Stimulated activated CD8-positive, alpha-beta memory T cell treated with anti-CD3 and anti-CD28 coated beads, Interleukin-4, amount 100 ng/mL, for 24 hours (primary cell): ENCODE results near the gene VPS37C.

Experiments used
- DNase-seq: peaks from one replicate; pipeline ENCODE4 v3.0.0-alpha.2; 2020; ENCODE audit warnings: low read depth

Gene VPS37C

DNA sequence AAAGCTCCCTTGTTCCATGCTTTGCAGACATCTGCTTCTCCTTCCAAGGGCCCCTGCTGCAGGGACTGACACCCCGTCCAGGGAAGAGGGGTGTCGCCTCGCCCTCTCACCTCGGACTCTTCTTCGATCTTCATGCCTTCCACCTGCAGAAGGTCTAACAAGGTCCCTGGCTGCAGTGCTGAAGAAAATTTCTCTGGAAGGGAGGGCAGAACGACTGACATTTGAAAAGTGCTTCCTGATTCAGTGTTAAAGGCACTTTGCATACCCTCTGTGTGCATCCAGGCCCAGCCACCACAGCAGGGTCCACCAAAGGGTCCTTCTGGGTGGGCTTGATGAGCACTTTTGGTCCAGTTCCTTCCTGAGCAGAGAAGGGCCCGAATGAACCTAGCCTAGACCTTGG is 28.1 kb downstream of the VPS37C start:
- DNase-seq, result no peak

DNA sequence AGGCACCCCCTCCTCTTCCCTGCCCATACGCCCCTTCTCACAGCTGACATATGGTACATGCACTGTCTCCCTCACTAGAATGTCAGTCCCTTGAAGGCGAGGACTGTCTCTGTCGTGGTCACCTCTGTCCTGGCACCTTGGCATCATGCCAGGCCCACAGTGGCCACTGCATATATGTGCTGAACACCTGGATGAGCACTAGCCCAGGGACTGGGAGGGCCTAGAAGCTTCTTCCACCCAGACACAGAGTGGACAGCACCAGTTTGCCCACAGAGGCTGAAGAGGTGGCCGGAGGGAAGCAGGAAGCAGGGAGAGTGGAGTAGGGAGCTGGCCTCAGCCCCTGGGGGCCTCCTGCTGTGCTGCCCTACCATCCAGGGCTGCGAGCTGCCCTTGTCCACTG is 28.6 kb downstream of the VPS37C start:
- no peak for DNase-seq

DNA sequence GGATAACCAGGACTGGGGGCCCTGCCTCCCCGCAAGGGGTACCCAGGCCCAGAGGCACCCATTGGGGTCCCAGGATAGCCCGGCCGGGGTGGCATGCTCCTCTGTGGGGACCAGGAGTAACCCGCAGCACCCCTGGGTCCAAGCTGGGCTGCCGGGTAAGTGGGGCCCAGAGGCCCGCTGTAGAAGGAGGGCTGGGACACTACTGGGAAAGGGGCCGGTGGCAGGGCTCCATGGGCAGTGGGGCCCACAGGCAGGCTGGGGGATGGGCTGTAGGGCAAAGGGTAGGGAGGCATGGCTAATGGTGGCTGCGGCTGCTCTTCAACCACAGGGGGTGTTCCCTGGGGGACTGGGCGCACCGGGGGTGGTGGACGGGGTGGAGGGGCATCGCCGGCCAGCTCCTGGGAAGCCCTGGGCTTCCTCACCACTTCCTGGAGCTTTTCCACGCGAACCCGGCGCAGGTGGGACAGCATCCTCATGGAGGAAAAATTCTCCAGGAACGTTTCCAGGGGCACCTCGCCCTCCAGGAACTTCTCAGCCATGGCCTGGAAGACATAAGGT is 29.1 kb downstream of the VPS37C start:
- DNase-seq, result no peak

DNA sequence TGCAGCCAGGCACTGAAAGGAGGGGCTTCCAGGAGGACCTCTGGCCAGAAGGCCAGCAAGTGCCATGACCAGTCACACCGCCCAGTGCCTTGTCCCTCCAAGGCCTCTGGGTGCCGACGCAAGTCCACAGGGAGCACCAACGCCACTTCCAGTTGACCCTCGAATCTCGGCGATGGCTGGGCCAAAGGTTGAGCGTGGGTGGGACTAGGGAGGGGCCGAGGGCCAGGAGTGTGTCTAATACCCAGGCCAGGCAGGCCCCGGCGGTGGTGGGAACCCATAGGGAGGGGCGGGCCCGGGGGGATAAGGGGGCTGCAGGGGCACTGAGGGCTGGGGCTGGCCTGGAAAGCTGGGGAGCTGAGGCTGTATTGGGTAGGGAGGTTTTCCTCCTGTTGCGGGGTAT is 29.6 kb downstream of the VPS37C start:
- no peak for DNase-seq

DNA sequence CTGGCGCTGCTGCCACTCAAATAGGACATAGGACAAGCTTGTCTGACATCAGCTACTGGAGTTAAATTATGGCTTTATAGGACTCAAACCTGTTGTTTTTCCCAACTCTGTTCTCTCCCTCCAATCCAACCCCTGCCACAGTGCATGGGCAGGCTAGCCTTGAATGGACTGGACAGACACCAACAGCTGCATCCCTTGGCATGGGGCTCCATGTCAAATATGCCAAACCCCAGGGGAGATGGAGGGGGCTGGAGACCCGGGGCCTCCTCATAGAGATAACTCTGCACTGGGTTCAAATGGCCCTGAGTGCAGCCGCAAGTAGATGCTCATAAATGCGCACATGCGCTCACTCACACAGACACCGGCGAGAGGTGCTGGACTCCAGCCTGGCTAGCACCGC is 30.0 kb downstream of the VPS37C start:
- no peak for DNase-seq

DNA sequence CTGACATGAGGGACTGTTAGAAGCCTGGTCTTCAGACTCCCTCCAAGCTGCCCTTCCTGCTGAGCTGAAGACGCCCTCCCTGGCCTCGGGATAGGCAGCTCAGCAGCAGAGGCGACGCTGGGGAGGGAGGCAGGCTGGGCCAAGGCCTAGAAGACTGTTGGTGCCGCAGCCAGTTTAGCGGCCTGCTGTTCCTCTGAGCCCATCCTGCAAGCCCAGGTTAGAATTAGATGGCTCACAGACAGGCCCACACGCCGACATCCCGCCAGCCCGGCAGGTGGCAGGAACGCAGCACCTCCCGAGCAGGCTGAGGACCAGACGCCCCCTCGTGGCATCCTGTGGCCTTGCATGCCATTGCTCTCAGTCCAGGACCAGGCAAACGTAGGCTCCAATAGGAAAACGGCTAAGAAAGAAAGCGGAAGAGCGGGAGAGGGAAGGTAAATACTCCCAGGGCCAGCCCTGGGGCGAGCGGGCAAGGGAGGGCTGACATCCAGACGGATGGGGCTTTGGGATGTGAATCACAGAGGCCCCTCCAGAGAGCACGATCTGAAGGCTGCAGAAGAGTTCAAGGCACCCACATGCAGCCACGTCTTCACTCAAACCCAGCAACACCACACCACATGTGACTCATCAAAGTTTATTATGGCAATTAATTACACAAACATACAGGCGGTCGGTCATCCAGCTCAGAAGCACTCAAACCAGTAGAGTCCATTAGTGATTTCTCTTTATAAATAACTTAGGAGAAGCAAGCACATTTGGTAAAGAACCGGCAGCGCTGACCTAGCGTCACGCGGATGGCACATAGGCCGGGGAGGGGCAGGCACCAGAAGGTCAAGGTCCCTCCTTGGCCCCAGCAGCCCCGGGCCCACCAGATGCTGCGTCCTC is 31.3 kb downstream of the VPS37C start:
- peak; percentile 84 for DNase-seq

DNA sequence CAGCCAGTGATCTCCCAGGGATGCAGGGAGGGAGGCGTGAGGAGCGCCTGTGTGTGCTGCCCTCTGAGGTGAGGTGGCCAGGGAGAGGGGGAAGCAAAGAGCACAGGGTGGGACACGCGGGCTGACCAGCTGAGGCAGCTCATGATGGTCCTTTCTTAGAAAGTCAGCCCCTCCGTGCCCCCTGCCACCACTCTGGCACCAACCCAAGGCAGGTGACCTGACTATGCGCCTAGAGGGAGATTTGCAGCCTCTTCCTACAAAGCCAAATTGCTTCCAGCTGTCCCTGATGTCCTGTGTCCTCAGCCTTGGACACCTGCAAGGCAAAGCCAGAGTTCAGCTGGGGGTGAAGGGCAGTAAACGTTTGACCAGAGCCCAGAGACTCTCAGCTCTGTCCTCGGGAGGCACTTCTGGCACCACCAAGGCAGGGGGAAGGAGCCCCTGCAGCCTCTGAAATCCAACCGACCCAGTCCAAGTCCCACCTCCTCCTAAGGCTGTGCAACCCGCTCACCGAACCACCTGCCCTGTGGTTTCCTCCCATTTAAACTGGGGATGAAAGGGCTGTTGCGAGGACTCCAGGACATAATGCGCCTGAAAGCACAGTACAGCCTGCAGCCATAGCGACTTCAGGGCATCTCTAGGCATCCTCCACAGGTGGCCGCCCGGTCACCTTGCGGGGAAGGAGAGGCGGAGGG is 32.1 kb downstream of the VPS37C start:
- DNase-seq, result no peak

DNA sequence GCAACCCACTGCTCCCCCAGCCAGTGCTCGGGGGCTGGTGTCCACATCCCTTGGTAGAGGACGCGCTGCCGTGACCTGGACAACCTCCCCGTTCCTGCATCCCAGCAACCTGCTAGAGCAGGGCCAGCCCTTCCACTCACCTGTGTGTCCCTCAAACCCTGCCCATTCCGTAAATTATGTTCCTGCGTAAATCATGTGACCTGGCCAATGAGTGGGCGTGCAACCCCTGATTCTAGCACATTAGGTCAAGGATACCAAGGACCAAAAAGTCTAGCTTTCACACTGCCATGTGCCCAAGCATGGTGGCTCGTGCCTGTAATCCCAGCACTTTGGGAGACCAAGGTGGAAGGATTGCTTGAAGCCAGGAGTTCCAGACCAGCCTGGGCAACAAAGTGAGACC is 33.2 kb downstream of the VPS37C start:
- no peak for DNase-seq

DNA sequence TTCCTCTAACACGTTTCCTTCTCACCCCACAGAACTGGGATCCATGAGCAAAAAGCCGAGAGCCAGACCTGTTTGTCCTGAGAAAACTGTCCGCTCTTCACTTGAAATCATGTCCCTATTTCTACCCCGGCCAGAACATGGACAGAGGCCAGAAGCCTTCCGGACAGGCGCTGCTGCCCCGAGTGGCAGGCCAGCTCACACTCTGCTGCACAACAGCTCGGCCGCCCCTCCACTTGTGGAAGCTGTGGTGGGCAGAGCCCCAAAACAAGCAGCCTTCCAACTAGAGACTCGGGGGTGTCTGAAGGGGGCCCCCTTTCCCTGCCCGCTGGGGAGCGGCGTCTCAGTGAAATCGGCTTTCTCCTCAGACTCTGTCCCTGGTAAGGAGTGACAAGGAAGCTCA is 35.0 kb downstream of the VPS37C start:
- no peak for DNase-seq

DNA sequence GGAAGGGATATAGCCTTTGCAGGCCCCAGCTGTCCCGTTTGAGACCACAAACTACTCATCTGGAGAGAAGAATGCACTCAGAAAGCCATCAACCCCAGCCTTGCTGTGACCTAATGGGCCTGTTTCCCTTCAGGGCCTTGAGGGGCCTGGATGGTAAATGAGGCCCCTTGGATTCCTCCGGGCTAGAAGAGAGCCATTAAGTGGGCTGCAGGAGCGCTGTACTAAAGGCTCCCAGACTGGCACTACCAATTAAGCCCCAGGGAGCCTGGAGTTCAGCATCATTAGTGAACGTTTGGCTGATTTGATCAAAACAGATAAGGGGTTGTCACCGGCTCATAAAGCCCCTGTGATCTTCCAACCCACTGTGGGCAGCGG is 35.9 kb downstream of the VPS37C start:
- DNase-seq, result no peak

DNA sequence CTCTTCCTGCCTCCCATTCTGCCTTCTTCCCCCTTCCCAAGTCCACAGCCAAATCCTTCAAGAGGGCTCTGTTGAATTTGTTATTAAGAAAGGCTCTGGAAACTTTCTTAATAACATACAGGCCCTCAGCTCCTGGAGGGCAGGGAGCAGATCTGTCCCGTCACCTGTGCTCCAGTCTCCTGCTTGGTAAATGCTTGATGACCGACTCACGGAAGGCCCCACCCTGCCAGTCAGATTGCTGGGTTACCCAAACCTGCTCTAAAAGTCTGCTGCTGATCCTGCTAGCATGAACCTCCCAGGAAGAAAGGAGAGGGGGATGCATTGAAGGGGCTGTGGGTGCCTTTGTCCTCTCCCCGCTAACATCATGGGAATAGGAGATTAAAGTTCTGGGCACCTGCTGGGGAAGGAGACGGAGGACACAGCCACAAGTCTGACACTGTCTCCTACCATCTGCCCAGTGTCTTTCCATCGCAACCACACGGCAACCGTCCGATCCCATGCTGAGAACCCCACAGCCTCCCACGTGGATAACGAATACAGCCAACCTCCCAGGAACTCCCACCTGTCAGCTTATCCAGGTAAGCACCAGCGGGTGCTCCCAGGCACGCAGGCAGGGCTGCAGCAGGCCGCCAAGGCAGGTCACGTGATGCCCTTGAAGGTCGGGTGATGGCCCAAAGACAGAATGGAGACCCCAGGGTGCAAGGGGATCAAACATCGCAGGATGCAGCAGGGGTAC is 36.5 kb downstream of the VPS37C start:
- DNase-seq, result no peak

DNA sequence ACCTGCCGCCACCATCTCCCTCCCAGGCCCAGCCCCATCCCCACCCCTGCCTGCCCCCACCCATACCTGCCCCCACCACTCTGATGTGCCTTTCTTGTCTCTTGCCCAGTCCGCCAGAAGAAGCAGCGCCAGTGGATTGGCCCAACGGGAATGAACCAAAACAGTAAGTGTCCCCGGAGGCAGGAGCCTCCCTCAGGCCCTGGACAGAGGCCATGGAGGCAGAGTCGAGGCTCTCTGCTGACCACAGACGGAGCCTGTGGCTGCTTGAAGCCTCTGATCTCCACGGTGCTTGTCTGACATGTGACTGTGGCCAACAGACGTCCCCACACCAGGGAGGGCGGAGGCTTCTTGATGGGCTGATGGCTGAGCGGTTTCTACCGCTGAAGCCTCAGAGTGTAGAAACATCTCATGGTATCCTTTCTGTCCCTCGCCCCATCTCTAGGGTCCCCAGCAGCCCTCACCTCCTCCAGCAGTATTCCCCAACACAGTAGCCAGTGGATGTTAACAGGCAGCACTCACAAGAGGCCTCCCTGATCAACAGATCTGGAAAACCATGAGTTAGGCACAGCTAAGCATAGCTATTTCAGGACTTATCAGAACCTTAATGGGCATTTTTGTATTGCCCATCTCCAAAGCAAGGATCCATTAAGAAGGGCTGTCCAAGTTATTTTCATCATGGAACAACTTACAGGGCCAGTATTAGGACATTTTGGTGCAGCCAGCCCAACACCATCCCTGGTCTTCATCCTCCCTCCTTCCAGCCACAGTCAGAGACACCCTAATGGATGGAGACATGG is 37.3 kb downstream of the VPS37C start:
- no peak for DNase-seq

DNA sequence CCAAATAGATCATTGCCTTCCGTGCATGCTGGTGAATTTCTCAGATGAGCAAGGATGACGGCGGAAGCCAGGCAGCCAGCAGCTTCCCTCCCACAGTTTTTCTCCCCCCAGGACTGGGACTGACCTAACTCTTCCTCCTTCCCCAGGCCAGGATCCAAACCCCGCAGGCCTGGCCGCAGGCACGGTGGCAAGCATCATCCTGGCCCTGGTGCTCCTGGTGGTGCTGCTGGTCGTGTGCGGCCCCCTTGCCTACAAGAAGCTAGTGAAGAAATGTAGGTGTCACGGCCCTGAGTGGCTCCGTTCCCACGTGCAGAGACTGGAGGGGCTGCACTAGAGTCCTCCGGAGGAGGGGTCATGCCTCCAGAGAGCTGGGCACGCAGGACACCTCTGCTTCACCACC is 38.5 kb downstream of the VPS37C start:
- no peak for DNase-seq

DNA sequence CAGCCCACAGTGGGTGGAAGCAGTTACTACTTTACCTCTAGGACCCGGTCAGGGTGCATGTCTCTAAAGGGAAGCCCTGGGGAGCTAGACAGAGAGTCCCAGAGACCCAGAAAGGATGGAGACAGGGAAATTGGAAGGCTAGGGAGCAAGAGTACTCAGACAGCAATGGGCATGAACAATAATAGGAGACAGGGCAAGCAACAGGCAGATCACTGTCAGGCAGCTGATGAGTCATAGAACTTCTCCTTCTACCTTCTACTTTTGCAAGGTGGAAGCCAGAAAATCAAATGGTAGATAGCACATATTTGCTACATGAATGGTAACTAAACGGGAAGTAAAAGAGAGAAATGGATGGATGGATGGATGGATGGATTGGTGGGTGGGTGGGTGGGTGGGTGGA is 39.3 kb downstream of the VPS37C start:
- DNase-seq, result no peak

DNA sequence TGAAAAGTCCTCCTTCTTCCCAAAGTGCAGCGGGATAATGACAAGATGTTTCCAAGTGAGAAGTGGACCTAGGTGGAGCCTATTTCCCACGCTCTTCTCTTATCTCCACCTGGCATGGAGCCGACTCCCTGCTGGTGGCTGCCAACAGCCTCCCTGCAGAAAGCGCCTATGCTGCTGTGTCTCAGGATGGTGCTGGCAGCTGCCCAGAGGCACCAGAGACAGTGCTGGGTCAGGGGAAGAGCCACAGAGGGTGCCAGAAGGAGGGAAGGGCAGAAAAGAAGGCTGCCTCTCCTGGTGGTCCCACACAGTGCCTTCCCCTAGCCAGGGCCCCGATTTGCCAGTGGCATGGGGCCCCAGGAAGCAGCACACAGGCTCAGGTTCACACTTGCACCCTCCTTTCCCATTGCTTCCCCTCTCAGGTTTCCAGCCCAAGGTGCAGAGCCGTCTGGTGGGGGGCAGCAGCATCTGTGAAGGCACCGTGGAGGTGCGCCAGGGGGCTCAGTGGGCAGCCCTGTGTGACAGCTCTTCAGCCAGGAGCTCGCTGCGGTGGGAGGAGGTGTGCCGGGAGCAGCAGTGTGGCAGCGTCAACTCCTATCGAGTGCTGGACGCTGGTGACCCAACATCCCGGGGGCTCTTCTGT is 39.9 kb downstream of the VPS37C start:
- DNase-seq, result no peak

DNA sequence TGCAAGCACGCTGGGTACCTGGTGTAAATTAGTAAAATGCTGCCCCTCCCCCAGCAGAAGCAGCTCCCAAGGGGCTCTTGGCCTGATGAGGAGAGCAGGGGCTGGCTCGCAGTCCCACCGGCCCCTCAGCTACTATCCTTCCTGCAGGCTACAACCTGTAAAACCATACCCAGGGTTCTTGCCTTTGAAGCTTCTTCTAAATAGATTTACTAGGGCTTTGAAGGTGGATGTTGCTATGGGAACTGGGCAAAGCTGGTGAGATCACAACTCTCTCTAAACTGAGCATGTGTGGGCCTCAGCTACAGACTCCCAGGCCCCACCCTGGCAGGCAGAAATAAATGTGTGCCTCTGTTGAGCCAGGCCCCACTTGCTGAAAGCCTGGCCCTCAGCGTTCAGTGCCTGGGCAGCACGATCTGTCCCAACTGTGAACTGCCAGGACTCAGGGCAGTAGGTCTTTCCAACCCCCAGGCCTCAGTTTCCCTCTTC is 40.5 kb downstream of the VPS37C start:
- no peak for DNase-seq

DNA sequence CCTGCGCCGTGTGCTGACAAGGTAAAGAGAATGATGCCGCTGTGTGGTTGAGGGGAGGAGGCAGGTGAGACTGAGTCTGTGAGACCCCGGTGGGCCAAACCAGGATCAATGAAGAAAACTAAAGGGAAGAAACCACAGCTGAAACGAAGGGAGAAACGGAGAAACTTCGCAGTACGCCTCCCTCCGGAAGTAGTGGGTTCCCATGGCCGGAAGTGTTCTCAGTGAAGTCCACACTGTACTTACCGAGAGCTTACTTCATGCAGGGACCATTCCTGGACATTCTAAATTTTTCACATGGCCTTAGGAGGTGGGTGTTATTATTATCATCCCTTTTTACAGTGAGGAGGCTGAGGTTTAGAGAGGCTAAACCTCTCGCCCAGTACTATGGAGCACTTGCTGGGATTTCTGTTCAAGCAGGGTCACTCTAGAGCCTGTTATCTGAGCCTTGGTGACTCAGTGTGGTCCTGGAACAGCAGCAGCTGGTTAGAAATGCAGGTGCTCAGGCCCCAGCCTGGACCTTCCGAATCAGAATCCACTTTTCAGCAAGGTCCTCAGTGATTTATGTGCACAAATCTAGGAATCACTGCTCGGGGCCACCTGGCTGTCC is 41.0 kb downstream of the VPS37C start:
- DNase-seq, result no peak

DNA sequence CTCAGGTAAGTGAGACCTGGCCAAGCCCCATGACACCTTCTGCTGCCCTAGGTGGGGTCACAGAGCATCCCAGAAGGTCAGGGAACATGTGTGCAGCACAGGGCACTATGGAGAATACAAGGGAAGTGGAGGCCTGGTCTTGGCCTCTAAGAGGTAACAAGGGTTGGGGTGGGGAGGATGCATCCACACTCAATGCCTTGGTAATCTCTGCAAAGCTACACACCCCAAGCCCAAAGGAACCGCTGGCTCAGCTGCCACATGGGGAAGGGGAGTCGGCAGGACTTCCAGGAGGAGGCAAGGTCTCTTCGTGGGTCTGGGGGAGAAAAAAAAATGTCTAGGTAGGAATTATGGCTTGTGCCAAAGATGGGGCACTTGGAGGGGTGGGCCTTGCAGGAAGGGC is 41.7 kb downstream of the VPS37C start:
- no peak for DNase-seq

DNA sequence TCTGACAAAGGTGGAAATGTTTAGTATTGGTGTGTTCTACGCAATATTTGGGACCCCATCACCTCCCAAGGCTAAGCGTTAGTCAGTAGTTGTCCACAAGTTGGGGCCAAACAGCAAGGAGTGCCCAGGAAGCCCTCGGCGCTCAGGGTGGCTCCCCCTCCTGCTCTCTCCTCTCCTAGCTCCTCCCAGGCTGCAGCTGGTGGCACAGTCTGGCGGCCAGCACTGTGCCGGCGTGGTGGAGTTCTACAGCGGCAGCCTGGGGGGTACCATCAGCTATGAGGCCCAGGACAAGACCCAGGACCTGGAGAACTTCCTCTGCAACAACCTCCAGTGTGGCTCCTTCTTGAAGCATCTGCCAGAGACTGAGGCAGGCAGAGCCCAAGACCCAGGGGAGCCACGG is 42.2 kb downstream of the VPS37C start:
- DNase-seq, result no peak

DNA sequence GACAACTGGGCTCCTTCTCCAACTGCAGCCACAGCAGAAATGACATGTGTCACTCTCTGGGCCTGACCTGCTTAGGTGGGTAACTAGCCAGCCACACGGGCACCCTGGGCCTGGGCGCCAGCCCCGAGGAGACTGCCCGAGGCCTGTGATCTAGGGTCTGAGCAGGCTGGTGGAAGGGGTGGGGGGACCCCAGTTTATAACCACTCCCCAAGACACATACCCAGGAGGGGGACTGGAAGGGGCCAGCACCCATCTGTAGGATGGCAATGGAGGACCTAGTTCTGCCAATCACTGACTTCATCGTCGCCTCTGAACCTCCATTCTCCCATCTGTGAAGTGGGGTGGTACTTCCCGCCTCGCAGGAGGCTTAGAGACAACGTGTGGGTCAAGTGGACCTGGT is 42.8 kb downstream of the VPS37C start:
- DNase-seq, result no peak

DNA sequence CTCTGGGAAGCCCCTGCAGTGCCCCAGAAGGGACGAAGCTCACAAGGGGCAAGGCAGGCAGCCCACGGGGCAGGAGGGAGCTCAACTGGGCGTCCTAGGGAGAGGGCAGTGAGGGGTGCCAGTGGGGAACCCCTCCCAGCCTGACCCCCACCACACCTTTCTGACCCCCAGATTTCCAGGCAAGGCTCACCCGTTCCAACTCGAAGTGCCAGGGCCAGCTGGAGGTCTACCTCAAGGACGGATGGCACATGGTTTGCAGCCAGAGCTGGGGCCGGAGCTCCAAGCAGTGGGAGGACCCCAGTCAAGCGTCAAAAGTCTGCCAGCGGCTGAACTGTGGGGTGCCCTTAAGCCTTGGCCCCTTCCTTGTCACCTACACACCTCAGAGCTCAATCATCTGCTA is 43.2 kb downstream of the VPS37C start:
- no peak for DNase-seq
